Astrocyte (in vitro differentiated cells and primary cell): ENCODE data around the gene ITPR2.

Experiments
- CTCF ChIP-seq: IDR thresholded peaks from 2 replicates; pipeline ENCODE4 v1.5.1; 2011; ENCODE audit warnings: low read depth, mild to moderate bottlenecking, inconsistent platforms, low read length, moderate library complexity; ENCODE audit not compliant: insufficient read depth
- EZH2 ChIP-seq: IDR thresholded peaks from 2 replicates; pipeline ENCODE4 v1.6.1; 2012; ENCODE audit warnings: mild to moderate bottlenecking, low read length, inconsistent platforms; ENCODE audit not compliant: insufficient read depth

GRCh38 chr12:26741584-26742227 is 91.3 kb downstream of the ITPR2 start:
- TF ChIP-seq CTCF (no peak), EZH2 (no peak)
